Right lobe of liver (tissue), 6 donors: ENCODE measurements around the gene LGI1. TPM values are rescaled to one million over a fixed set of nuclear protein-coding genes. Genes with fewer than 3 reads are reported as not detected.

Source experiments
- ATAC-seq, 4 donors: fragments of 200-7000 bp; cut with Tn5 transposase; one replicate each; pipeline ENCODE4 v1.9.1; 2020; ENCODE audit warnings: mild to moderate bottlenecking in 4 of 4, moderate library complexity in 4 of 4
- DNase-seq, 3 donors: peaks; one replicate each; pipeline ENCODE4 v3.0.0-alpha.2; 2020
- H3K27ac ChIP-seq, 3 donors: fragments of 200-600 bp; one replicate each; pipeline ENCODE4 v1.8.0; 2022
- H3K27me3 ChIP-seq, 2 donors: fragments of 200-600 bp; one replicate each; pipeline ENCODE4 v1.8.0; 2022
- H3K36me3 ChIP-seq, 4 donors: fragments of 200-600 bp; sonication (generic) in 1 of 4; one replicate each; pipeline versions ENCODE4 v1.5.1 to v1.8.0; 2017 to 2022; ENCODE audit warnings: control low read depth in 1 of 4
- H3K4me1 ChIP-seq, 4 donors: fragments of 200-600 bp; sonication (generic) in 1 of 4; one replicate each; pipeline versions ENCODE4 v1.5.1 to v1.8.0; 2017 to 2022; ENCODE audit warnings: control low read depth in 1 of 4
- H3K4me3 ChIP-seq, 3 donors: fragments of 200-600 bp; one replicate each; pipeline ENCODE4 v1.8.0; 2022
- H3K9me3 ChIP-seq, 4 donors: fragments of 200-600 bp; sonication (generic) in 1 of 4; one replicate each; pipeline versions ENCODE4 v1.5.1 to v1.8.0; 2017 to 2022; ENCODE audit warnings: control low read depth in 1 of 4
- POLR2A ChIP-seq: fragments of 450-650 bp; IDR thresholded peaks from one replicate; pipeline ENCODE4 v1.6.1; 2017; ENCODE audit warnings: antibody characterized with exemption, mild to moderate bottlenecking
- WGBS: methylation state at CpG from one replicate; pipeline ENCODE4 v1.1.6; 2018; ENCODE audit warnings: low coverage, low lambda C conversion rate; ENCODE audit not compliant: insufficient coverage; ENCODE audit errors: missing lambda C conversion rate; 5-methylcytosine and 5-hydroxymethylcytosine counted together
- intact Hi-C, 2 donors: fragments of 100-400 bp; cut with DNase I; formaldehyde crosslinking; loops; one replicate each; pipeline versions ENCODE4 v1.11.2 to v1.14.1; 2022
- total RNA-seq, 6 experiments: library from RNA; depleted of rRNA in 2 of 6; stranded (reverse); fragments of >200 nt in 2 of 6; fragmentation: NEBNext Ultra II Directional in 3 of 6; extraction: Animal tissue kit (Norgen Biotek cat#: 25700) in 3 of 6; gene quantifications; one replicate each; pipeline versions ENCODE4 v1.1.0 to v1.2.4, GENCODE V29; 2016 to 2023
- TF ChIP-seq, protein P1 (sequence below), 4 donors: fragments of 200-600 bp in 3 of 4; fragments of 450-650 bp in 1 of 4; IDR thresholded peaks; one replicate each; pipeline versions ENCODE4 v1.5.1 to v1.8.0; 2016 to 2022; ENCODE audit warnings: antibody characterized with exemption in 4 of 4, mild to moderate bottlenecking in 2 of 4
- donor health status: DM: no; HTN: yes; CAD: no.
- donor health status: DM: no; HTN: no; CAD: no.
- donor health status: DM: no; HTN: no; CAD: no.
- donor health status: DM: no; HTN: yes; CAD: no.
- donor health status: DM: no; HTN: yes; CAD: no.

Gene LGI1
- total RNA-seq, 6 experiments from 2014 or later = 0.22 to 2.3 (median 0.86) TPM; not detected in 1

DNA sequence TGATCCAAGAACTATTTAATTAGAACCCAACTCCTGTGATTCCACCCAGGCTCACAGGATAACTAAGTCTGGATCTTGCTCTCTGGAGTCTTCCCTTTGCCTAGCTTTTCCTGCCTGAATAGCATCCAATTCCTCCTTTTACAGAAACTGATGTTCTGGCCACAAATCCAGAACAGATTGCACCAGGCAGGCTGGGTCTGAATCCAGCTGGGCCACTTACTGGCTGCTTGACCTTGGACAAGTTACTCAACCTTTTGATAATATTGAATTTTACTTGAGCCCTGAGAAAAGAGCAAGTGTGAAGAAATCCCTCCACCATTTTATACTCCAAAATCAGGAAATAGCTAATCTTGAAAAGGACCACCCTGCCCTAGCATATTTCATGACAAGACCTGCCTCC lies 80.5 kb downstream of the LGI1 start:
- ATAC-seq = no peak
- H3K4me1 ChIP-seq = no peaks in the 10 kb centered on the region
- no peak overlapping the region for H3K27ac ChIP-seq
- DNase-seq = no peak
- H3K4me3 ChIP-seq = no peak overlapping the region
- intact Hi-C loops = no loop called here
- H3K36me3 ChIP-seq = no peaks in the 10 kb centered on the region
- no peak for TF ChIP-seq POLR2A
- TF ChIP-seq, protein P1, sequence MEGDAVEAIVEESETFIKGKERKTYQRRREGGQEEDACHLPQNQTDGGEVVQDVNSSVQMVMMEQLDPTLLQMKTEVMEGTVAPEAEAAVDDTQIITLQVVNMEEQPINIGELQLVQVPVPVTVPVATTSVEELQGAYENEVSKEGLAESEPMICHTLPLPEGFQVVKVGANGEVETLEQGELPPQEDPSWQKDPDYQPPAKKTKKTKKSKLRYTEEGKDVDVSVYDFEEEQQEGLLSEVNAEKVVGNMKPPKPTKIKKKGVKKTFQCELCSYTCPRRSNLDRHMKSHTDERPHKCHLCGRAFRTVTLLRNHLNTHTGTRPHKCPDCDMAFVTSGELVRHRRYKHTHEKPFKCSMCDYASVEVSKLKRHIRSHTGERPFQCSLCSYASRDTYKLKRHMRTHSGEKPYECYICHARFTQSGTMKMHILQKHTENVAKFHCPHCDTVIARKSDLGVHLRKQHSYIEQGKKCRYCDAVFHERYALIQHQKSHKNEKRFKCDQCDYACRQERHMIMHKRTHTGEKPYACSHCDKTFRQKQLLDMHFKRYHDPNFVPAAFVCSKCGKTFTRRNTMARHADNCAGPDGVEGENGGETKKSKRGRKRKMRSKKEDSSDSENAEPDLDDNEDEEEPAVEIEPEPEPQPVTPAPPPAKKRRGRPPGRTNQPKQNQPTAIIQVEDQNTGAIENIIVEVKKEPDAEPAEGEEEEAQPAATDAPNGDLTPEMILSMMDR (IDR thresholded peaks at IDR 0.05) = no peak
- H3K27me3 ChIP-seq = no peaks in the 10 kb centered on the region
- no peaks in the 10 kb centered on the region for H3K9me3 ChIP-seq

DNA sequence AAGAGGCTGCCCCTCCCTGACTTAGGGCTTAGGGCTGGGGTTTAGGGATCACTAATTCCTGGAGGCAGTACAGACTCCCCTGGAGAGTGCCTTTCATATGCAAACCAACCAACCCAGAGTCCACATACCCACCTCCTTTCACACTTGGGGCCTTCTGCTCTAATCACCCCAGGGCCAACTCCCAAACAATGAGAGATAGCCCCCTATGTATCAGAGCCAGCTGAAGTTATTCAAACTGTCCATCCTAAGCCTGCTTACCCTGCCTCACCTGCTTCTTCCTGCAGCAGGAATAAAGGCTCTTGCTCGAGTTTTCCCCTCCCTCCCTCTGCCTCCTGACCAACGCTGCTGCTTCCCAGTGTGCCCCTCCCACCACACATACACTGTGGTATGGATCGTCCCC lies 84.2 kb downstream of the LGI1 start:
- Histone ChIP-seq H3K27ac (no peak overlapping the region), H3K9me3 (no peaks in the 10 kb centered on the region), H3K36me3 (no peaks in the 10 kb centered on the region), H3K4me3 (no peak overlapping the region), H3K4me1 (no peaks in the 10 kb centered on the region), H3K27me3 (no peaks in the 10 kb centered on the region)
- DNase-seq (no peak), ATAC-seq (no peak)
- no peak for TF ChIP-seq POLR2A
- TF ChIP-seq, protein P1 (IDR thresholded peaks at IDR 0.05) = no peak
- intact Hi-C loops = no loop called here
- WGBS = 46% methylated on average over 3 of the region's 3 CpGs

DNA sequence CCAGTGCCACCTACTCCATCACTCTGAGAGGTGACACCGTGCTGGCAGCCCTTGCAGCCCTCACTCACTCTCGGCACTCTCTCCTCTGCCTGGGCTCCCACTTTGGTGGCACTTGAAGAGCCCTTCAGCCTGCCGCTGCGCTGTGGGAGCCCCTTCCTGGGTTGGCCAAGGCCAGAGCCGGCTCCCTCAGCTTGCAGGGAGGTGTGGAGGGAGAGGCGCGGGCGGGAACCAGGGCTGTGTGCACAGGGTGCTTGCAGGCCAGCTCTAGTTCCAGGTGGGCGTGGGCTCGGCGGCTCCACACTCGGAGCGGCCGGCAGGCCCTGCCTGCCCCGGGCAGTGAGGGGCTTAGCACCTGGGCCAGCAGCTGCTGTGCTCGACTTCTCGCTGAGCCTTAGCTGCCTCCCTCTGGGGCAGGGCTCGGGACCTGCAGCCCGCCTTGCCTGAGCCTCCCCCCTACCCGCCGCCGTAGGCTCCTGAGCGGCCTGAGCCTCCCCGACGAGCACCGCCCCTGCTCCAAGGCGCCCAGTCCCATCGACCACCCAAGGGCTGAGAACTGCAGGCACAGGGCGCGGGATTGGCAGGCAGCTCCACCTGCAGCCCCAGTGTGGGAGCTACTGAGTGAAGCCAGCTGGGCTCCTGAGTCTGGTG lies 87.4 kb downstream of the LGI1 start:
- intact Hi-C loops = no loop called here
- no peaks in the 10 kb centered on the region for H3K27me3 ChIP-seq
- H3K4me3 ChIP-seq = no peak overlapping the region
- no peak for ATAC-seq
- no peaks in the 10 kb centered on the region for H3K4me1 ChIP-seq
- WGBS = 88% methylated on average over 1 of the region's 30 CpGs
- no peak for DNase-seq
- no peaks in the 10 kb centered on the region for H3K9me3 ChIP-seq
- no peak for TF ChIP-seq POLR2A
- TF ChIP-seq, protein P1 (IDR thresholded peaks at IDR 0.05) = no peak
- no peak overlapping the region for H3K27ac ChIP-seq
- no peaks in the 10 kb centered on the region for H3K36me3 ChIP-seq

Other genes starting within 250 kb of the LGI1 start
- under 1 TPM; 0.07 to 0.27 (median 0.19) TPM for gene FFAR4, start 191.3 kb upstream of the LGI1 start, total RNA-seq
- gene RBP4, start 156.7 kb upstream of the LGI1 start, total RNA-seq = 1,000 to 10,000 TPM; 4,975 to 8,539 (median 5,621) TPM
- gene PDE6C, start 145.4 kb upstream of the LGI1 start, total RNA-seq = not detected
- 1 to 10 TPM; 4.2 to 9.4 (median 6.6) TPM for gene FRA10AC1, start 55.3 kb upstream of the LGI1 start, total RNA-seq
- gene SLC35G1, start 136.0 kb downstream of the LGI1 start, total RNA-seq = 1 to 10 TPM; 2.6 to 7.3 (median 4.5) TPM
- under 1 TPM; 0.24 to 0.95 (median 0.55) TPM for gene PLCE1, start 236.0 kb downstream of the LGI1 start, total RNA-seq